BJ (cell line): ENCODE measurements around the gene RADIL. TPM values are rescaled to one million over a fixed set of nuclear protein-coding genes. Genes with fewer than 3 reads are reported as not detected.

Source experiments
- CTCF ChIA-PET: fragments of 350-600 bp; formaldehyde crosslinking; extraction: SDS; loops from one replicate; lab custom pipeline; 2021; ENCODE audit warnings: antibody characterized with exemption, inconsistent platforms; lab: Yijun Ruan, JAX
- POLR2A ChIA-PET: fragments of 300-600 bp; sonication (Branson Sonifier 250); formaldehyde crosslinking; extraction: SDS; loops from one replicate; lab custom pipeline; 2021; ENCODE audit warnings: antibody characterized with exemption; lab: Charles Lee
- DNase-seq: peaks from one replicate; pipeline ENCODE4 v3.0.0-alpha.2; 2011; ENCODE audit warnings: low read depth
- H3K27me3 ChIP-seq: 2 replicates; pipeline ENCODE4 v1.6.0; 2011; ENCODE audit warnings: low read length; ENCODE audit not compliant: control insufficient read depth, insufficient read depth
- H3K36me3 ChIP-seq: 2 replicates; pipeline ENCODE4 v1.5.1; 2011; ENCODE audit warnings: low read length; ENCODE audit not compliant: control insufficient read depth, insufficient read depth
- H3K4me3 ChIP-seq: 2 replicates; pipeline ENCODE4 v1.5.1; 2011; ENCODE audit warnings: low read depth, mild to moderate bottlenecking, control low read depth, low read length
- polyA plus RNA-seq: library from polyadenylated mRNA; depleted of rRNA; stranded (reverse); fragments of >200 nt; gene quantifications from 2 replicates; pipeline ENCODE4 v1.2.3, GENCODE V29; 2011
- TF ChIP-seq, protein P1 (sequence below): IDR thresholded peaks from 2 replicates; pipeline ENCODE4 v1.5.1; 2011; ENCODE audit warnings: low read depth, mild to moderate bottlenecking, control low read depth, inconsistent platforms, low read length, moderate library complexity; ENCODE audit not compliant: insufficient read depth

Gene RADIL
- polyA plus RNA-seq, 1 experiment = 1.2 TPM

DNA sequence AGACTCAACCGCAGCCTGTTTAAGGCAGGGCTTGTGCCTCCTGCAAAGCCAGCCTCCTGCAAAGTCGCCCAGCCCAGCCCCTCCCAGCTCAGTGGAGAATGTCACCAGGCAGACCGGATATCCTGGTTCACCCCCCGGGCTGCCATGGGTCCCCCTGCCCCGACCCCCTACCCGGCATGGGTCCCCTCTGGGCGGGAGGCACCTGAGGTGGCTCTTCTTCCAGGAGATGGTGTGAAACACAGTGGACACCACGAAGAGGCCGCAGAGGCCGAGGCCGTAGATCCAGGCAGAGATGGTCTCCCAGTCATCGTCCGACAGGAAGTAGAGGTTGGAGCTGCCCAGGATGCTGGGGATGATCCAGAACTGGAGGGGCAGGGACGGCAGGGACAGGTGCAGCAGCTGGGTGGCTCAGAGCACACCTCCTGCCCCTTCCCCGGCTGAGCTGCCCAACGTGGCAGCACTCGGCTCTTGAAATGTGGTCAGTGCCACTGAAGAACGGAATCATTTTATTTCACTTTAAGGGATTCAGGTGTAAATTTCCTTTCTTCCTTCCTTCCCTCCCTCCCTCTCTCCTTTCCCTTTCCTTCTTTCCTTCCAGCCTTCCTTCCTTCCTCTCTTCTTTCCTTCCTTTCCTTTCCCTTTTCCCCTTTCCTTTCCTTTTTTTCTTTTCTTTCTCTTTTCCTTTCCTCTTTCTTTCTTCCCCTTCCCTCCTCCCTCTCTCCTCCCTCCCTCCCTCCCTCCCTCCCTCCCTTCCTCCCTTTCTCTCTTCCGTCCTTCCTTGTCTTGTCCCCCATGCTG, 36.7 kb upstream of the RADIL start:
- CTCF ChIA-PET = no interaction called here
- TF ChIP-seq, protein P1, sequence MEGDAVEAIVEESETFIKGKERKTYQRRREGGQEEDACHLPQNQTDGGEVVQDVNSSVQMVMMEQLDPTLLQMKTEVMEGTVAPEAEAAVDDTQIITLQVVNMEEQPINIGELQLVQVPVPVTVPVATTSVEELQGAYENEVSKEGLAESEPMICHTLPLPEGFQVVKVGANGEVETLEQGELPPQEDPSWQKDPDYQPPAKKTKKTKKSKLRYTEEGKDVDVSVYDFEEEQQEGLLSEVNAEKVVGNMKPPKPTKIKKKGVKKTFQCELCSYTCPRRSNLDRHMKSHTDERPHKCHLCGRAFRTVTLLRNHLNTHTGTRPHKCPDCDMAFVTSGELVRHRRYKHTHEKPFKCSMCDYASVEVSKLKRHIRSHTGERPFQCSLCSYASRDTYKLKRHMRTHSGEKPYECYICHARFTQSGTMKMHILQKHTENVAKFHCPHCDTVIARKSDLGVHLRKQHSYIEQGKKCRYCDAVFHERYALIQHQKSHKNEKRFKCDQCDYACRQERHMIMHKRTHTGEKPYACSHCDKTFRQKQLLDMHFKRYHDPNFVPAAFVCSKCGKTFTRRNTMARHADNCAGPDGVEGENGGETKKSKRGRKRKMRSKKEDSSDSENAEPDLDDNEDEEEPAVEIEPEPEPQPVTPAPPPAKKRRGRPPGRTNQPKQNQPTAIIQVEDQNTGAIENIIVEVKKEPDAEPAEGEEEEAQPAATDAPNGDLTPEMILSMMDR = no peak
- Histone ChIP-seq H3K4me3 (no peak overlapping the region), H3K36me3 (no peaks in the 10 kb centered on the region), H3K27me3 (no peaks in the 10 kb centered on the region)
- DNase-seq = no peak
- POLR2A ChIA-PET = no interaction called here

DNA sequence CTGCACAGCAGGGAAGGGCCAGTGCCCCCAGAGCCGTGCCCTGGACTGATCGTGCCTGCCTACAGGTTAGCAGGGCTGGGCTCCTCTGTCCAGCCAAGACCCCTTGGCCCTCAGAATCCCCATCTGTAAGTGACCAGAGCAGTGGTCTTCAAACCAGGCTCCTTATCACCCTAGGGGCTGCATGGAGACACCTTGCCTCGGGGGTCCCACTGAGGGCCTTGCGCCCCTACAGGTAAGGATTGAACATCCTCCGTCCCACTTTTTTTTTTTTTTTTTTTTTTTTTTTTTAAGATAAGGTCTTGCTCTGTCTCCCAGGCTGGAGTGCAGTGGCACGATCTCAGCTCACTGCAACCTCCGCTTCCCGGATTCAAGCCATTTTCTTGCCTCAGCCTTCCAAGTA, 32.6 kb upstream of the RADIL start:
- ChIA-PET POLR2A (no interaction called here), CTCF (interaction anchor here (2.4 kb wide), 1 partner anchor 33 kb away, joined by 9 read pairs; the partner anchor contains the start of gene RADIL)
- Histone ChIP-seq H3K4me3 (no peak overlapping the region), H3K36me3 (no peaks in the 10 kb centered on the region), H3K27me3 (no peaks in the 10 kb centered on the region)
- TF ChIP-seq, protein P1 = no peak
- DNase-seq = no peak

DNA sequence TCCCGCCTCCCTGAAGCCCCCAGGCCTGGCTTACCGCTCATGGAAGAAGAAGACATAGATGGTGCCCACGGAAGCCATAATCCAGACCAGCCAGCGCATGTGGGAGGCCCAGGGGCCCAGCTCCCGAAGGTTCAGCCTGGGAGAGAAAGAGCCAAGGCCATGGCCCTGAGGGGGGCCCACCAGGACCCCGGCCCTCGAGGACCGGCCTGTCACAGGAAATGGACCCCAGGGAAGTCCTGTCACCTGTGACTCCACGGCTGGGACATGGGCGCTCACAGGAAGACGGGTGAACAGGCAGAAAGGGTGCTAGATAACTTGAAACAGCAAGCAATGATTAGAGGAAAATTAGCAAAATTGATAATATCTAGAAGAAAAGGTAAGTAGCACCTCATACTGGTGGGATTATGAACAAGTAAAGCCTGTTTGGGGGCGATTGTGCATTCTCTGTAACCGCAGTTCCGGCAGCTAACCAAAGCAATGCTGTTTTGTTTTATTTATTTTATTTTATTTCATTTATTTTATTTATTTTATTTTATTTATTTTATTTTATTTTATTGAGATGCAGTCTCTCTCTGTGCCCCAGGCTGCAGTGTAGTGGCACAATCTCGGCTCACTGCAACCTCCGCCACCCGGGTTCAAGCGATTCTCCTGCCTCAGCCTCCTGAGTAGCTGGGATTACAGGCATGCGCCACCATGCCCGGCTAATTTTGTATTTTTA, 27.8 kb upstream of the RADIL start:
- Histone ChIP-seq H3K27me3 (no peaks in the 10 kb centered on the region; the same call in 1 of the 2 replicates), H3K36me3 (no peaks in the 10 kb centered on the region), H3K4me3 (no peak overlapping the region)
- TF ChIP-seq, protein P1 = no peak
- ChIA-PET POLR2A (no interaction called here), CTCF (no interaction called here)
- no peak for DNase-seq

DNA sequence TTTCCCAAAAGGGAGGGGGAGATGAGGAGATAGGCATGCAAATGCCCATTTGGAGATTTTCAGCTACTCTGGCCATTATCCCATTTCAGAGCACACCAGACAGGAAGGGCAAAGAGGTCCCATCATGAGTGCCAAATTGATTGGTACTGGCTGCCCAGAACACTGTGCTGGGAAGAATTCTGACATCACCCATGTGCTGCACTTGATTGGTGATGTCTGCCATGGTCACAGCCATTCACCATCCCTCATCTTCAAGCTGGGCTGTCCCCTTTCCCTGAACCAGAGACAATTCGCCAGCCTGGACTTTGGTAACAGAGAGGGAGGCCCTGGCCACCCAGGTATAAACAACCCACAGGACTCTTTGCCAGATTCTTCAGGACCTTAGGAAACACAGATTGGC, 23.2 kb upstream of the RADIL start:
- ChIA-PET CTCF (interaction anchor here (1.2 kb wide), 1 partner anchor 23 kb away, joined by 4 read pairs; the partner anchor contains the start of gene RADIL), POLR2A (no interaction called here)
- TF ChIP-seq, protein P1 = no peak
- no peak overlapping the region for H3K4me3 ChIP-seq
- H3K36me3 ChIP-seq = no peaks in the 10 kb centered on the region
- DNase-seq = no peak
- no peaks in the 10 kb centered on the region; the same call in 1 of the 2 replicates for H3K27me3 ChIP-seq

DNA sequence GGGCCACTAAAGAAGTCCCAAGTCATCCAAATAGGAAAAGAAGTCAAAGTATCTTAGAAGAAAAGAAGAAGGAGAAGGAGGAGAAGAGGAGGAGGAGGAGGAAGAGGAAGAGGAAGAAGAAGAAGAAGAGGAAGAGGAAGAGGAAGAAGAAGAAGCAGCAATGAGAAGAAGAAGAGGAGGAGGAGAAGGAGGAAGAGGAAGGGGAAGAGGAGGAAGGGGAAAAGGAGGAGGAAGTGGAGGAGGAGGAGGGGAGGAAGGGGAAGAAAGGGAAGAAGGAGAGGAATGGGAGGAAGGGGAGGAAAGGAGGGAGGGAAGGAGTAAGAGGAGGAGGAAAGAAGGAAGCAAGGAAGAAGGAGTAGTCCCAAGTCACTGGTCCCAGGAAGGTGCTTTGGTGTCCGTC, 21.7 kb upstream of the RADIL start:
- Histone ChIP-seq H3K36me3 (no peaks in the 10 kb centered on the region), H3K4me3 (no peak overlapping the region), H3K27me3 (no peaks in the 10 kb centered on the region; the same call in 1 of the 2 replicates)
- DNase-seq = no peak
- CTCF ChIA-PET = no interaction called here
- POLR2A ChIA-PET = no interaction called here
- TF ChIP-seq, protein P1 = no peak
